ENCODE data around the gene EHD3.
A peak's percentile ranks its signal among the peaks of the same experiment; 100 is the strongest.

Gene EHD3

DNA sequence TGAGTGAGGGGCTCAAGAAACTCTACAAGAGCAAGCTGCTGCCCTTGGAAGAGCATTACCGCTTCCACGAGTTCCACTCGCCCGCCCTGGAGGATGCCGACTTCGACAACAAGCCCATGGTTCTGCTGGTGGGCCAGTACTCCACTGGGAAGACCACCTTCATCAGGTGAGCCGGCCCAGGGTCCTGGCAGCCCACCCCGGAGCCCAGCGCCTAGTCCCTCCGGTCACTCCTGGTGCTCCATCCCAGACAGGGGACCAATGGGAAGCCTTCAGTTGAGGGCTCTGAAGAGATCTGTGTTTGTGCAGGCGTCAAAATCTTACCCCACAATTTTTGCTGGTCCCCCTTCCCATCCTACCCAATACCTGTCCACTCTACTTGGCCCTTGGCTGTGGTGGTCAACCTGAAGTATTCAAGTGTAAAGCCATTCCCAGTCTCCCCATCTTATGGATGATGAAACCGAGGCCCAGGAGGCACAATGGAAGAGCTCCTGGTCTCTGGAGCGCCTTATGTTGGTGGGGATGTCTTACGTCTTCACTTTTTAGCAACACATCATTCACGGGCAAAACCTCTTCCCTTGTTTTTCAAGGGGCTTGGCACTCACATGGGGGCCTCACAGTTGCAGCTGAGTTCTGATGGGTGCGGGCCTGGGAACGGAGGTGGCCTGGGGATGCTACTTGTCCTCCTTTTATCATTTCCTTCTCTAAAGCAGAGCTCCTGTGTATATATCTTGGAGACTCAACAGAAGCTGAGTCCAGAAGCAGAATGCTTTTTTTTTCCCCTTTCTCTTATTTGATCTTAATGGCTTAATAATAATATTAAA is 941 bp downstream of the EHD3 start:
- Histone ChIP-seq H3K27ac (ENCODE audit: insufficient read depth, low read length, poor library complexity, severe bottlenecking) (no peak overlapping the region), H3K27me3 (replicated peaks; ENCODE audit: control insufficient read depth, insufficient read depth, low read length, poor library complexity, severe bottlenecking) (no peaks in the 10 kb centered on the region), H3K4me1 (ENCODE audit: control insufficient read depth, insufficient read depth, low read length, poor library complexity, severe bottlenecking) (peaks cover 5% of the 10 kb centered on the region), H3K4me3 (ENCODE audit: insufficient read depth, low read depth, low read length, poor library complexity, severe bottlenecking) (peak overlapping the region; percentile 80), H3K36me3 (ENCODE audit: control insufficient read depth, insufficient read depth, low read length) (no peaks in the 10 kb centered on the region), H3K9me3 (ENCODE audit: control insufficient read depth, low read length) (no peaks in the 10 kb centered on the region)
- no peak for DNase-seq

DNA sequence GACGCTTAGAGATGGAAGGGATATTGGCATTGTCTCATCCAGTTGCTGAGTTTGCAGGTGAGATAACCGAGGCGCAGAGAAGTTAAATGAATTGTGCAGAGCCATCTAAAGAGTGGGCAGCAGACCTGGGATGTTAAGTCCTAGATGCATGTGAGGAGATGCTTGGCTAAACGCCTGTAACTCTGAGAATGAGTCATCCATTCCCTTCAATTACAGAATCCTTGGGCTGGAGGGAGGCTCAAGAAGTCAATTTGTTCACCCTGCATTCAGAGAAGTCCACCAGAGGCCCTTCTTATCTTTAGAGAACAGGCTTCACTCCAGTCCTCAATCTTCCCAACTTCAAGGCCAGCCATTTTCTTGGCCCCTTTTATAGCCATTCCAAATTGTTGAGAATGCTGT is 1.6 kb downstream of the EHD3 start:
- Histone ChIP-seq H3K9me3 (ENCODE audit: control insufficient read depth, low read length) (no peaks in the 10 kb centered on the region), H3K27ac (ENCODE audit: insufficient read depth, low read length, poor library complexity, severe bottlenecking) (no peak overlapping the region), H3K36me3 (ENCODE audit: control insufficient read depth, insufficient read depth, low read length) (no peaks in the 10 kb centered on the region), H3K27me3 (replicated peaks; ENCODE audit: control insufficient read depth, insufficient read depth, low read length, poor library complexity, severe bottlenecking) (no peaks in the 10 kb centered on the region), H3K4me3 (ENCODE audit: insufficient read depth, low read depth, low read length, poor library complexity, severe bottlenecking) (no peak overlapping the region), H3K4me1 (ENCODE audit: control insufficient read depth, insufficient read depth, low read length, poor library complexity, severe bottlenecking) (peaks cover 5% of the 10 kb centered on the region)
- no peak for DNase-seq

DNA sequence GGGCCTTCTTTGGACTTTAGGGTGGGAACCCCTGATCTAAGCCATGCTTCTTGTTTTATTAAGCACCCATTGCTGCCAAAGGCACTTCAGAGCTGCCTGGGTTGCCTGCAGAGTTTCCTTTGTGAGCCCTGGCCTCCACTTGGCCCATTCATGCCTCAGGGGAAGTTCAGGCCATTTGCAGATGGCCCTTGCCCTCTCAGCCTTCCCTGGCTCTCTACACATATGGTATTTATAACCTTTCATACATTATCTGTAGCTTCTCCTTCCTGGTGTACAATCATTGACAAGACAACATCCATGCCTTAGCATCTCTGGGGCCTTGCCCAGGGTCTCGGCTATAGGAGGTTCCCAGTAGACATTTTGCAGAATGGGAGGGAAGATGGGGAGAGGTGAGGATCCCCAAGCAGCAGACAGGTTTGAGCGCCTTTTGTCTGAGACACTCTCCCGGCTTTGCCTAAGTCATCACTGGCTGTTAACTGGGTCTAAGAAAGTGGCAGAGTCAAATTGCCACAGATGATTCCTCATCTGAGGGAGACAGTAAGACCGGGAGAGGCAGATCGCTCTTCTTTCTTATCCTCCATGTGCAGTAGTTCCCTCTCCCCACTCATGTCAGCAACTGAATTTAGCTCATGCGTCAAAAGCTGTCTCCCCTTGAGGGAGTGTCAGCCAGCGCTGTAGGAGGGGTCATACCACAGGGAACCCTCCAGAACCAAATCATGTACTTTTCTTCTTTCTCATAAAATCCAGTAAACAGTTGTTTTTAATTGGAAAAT is 2.7 kb downstream of the EHD3 start:
- peaks cover 5% of the 10 kb centered on the region for H3K4me1 ChIP-seq (ENCODE audit: control insufficient read depth, insufficient read depth, low read length, poor library complexity, severe bottlenecking)
- H3K27me3 ChIP-seq (replicated peaks; ENCODE audit: control insufficient read depth, insufficient read depth, low read length, poor library complexity, severe bottlenecking), result no peaks in the 10 kb centered on the region
- no peak for DNase-seq
- no peaks in the 10 kb centered on the region for H3K9me3 ChIP-seq (ENCODE audit: control insufficient read depth, low read length)
- H3K27ac ChIP-seq (ENCODE audit: insufficient read depth, low read length, poor library complexity, severe bottlenecking), result no peak overlapping the region
- H3K4me3 ChIP-seq (ENCODE audit: insufficient read depth, low read depth, low read length, poor library complexity, severe bottlenecking), result no peak overlapping the region
- H3K36me3 ChIP-seq (ENCODE audit: control insufficient read depth, insufficient read depth, low read length), result no peaks in the 10 kb centered on the region

DNA sequence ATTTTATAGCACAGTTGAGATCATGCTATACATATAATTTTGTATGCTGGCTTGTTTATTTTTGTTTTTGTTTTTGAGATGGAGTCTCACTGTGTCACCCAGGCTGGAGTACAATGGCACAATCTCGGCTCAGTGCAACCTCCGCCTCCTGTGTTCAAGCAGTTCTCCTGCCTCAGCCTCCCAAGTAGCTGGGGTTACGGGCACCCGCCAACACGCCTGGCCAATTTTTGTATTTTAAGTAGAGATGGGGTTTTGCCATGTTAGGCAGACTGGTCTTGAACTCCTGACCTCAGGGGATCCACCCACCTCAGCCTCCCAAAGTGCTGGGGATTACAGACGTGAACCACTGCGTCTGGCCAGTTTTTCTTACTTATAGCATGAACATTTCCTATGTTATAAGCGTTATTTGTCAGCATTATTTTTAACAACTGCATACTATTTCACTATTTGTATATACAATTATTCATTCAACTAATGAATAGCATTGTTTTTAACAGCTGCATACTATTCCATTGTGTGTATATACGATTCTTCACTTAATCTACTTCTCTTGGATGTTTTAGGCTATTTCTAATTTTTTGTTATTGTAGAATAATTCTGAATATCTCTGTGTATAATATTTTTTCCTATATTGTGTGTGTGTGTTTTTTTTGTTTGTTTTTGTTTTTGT is 3.5 kb downstream of the EHD3 start:
- Histone ChIP-seq H3K27ac (ENCODE audit: insufficient read depth, low read length, poor library complexity, severe bottlenecking) (no peak overlapping the region), H3K4me1 (ENCODE audit: control insufficient read depth, insufficient read depth, low read length, poor library complexity, severe bottlenecking) (peaks cover 5% of the 10 kb centered on the region)

DNA sequence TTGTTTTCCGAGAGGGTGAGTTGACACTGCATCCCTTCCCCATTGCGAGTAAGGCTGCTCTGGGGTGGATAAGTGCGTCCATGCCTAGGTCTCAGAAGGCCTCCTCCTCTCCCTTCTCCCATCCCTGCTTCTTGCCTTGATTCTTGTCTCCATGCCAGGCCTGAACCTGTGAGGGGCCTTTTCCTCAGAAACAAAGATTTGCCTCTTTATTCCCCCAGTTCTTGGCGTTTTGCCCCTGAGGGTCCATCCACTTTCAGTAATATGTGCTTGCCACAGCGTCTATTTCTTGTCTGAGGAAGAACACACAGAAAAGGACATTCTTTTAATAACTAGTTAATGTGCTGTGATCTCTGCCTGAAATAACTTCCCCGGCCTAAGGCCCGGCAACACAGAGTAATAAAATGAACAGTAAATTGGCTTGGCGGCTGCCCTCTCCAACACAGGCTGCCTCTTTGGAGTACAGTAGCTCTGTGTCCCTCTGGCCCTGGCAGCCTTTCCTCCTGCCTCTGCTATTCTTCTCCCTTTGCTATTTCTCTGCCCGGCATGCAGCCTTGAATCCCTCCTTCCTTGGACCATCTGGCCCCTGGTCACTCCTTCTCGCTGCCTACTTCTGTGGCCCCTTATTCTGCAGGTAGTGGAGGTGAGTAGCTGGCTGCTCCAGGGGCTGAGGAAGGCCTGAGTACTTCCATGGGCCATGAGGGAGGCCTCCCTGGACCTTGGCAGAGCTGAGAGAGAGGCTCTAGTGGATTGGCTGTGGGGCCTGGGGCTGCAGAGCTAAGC is 4.4 kb downstream of the EHD3 start:
- no peaks in the 10 kb centered on the region for H3K27me3 ChIP-seq (replicated peaks; ENCODE audit: control insufficient read depth, insufficient read depth, low read length, poor library complexity, severe bottlenecking)
- no peak for DNase-seq
- no peak overlapping the region for H3K4me3 ChIP-seq (ENCODE audit: insufficient read depth, low read depth, low read length, poor library complexity, severe bottlenecking)
- H3K9me3 ChIP-seq (ENCODE audit: control insufficient read depth, low read length), result no peaks in the 10 kb centered on the region
- H3K27ac ChIP-seq (ENCODE audit: insufficient read depth, low read length, poor library complexity, severe bottlenecking), result no peak overlapping the region
- H3K36me3 ChIP-seq (ENCODE audit: control insufficient read depth, insufficient read depth, low read length), result no peaks in the 10 kb centered on the region
- H3K4me1 ChIP-seq (ENCODE audit: control insufficient read depth, insufficient read depth, low read length, poor library complexity, severe bottlenecking), result peaks cover 2% of the 10 kb centered on the region

More for the DNA sequence above, 3.5 kb downstream of the EHD3 start:
- no peak for DNase-seq
- H3K36me3 ChIP-seq (ENCODE audit: control insufficient read depth, insufficient read depth, low read length), result no peaks in the 10 kb centered on the region
- H3K9me3 ChIP-seq (ENCODE audit: control insufficient read depth, low read length), result no peaks in the 10 kb centered on the region
- no peak overlapping the region for H3K4me3 ChIP-seq (ENCODE audit: insufficient read depth, low read depth, low read length, poor library complexity, severe bottlenecking)
- no peaks in the 10 kb centered on the region for H3K27me3 ChIP-seq (replicated peaks; ENCODE audit: control insufficient read depth, insufficient read depth, low read length, poor library complexity, severe bottlenecking)

DNA sequence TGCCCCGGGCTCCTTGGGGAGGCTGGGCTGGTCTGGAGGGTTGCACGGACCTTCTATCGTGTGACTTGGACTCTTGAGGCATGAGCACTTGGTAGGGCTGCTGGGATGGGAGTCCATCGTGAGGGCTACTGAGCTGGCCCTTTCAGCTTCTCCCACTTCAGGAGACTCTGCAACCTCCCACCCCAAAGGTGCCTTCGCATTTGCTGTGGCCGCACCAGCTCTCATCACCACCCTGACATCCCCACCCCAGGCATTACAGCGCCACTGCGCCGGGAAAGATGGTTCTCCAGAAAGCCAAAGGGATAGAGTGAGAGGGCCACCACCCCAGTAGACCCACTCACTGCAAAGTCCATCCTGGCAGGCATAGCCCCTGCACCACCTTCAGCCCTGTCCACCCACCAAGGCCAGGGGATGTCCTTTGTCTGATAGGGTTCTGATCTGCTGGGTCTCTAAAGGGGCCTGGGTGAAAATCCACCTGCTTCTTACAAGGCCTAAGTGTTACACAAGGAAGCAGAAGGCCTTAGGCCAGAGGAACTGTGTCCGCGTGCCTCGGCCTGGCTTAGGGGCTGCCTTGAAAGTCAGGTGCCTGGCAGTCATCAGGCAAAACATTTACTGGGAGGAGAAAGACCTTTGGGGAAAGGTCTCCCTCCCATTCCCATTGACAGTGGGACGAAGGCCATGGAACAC is 5.1 kb downstream of the EHD3 start:
- no peaks in the 10 kb centered on the region for H3K9me3 ChIP-seq (ENCODE audit: control insufficient read depth, low read length)
- no peak overlapping the region for H3K27ac ChIP-seq (ENCODE audit: insufficient read depth, low read length, poor library complexity, severe bottlenecking)
- H3K27me3 ChIP-seq (replicated peaks; ENCODE audit: control insufficient read depth, insufficient read depth, low read length, poor library complexity, severe bottlenecking), result no peaks in the 10 kb centered on the region
- H3K4me1 ChIP-seq (ENCODE audit: control insufficient read depth, insufficient read depth, low read length, poor library complexity, severe bottlenecking), result no peaks in the 10 kb centered on the region
- H3K36me3 ChIP-seq (ENCODE audit: control insufficient read depth, insufficient read depth, low read length), result no peaks in the 10 kb centered on the region
- DNase-seq, result no peak
- no peak overlapping the region for H3K4me3 ChIP-seq (ENCODE audit: insufficient read depth, low read depth, low read length, poor library complexity, severe bottlenecking)

DNA sequence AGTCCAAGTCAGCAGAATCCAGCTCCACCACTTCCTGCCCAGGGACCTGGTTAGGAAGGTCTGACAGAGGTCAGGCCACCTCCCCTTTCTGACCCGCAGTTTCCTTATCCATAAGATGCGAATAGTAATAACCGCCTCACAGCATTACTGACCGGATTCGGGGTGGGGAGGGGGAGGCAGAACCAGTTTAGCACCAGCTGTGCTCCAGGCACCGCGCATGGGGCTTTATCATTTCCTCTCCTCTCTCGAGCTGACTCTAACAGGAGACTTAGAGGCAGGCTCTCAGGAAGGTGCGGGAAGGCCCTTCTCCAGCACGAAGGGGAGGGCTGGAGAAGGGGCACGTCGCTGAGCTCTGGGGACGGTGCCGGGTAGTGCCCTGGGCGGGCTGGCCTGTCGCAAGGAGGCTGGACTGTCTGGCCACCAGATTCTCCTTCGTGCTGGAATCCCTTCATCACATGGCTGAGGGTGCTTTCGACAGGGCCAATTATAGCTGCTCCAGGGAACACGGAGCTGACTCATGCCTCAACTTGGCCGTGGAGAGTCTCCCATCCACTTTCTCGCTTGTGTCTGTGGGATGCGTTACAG is 5.7 kb downstream of the EHD3 start:
- Histone ChIP-seq H3K27me3 (replicated peaks; ENCODE audit: control insufficient read depth, insufficient read depth, low read length, poor library complexity, severe bottlenecking) (no peaks in the 10 kb centered on the region), H3K4me1 (ENCODE audit: control insufficient read depth, insufficient read depth, low read length, poor library complexity, severe bottlenecking) (no peaks in the 10 kb centered on the region), H3K36me3 (ENCODE audit: control insufficient read depth, insufficient read depth, low read length) (no peaks in the 10 kb centered on the region), H3K9me3 (ENCODE audit: control insufficient read depth, low read length) (no peaks in the 10 kb centered on the region), H3K27ac (ENCODE audit: insufficient read depth, low read length, poor library complexity, severe bottlenecking) (no peak overlapping the region), H3K4me3 (ENCODE audit: insufficient read depth, low read depth, low read length, poor library complexity, severe bottlenecking) (no peak overlapping the region)
- DNase-seq, result no peak

DNA sequence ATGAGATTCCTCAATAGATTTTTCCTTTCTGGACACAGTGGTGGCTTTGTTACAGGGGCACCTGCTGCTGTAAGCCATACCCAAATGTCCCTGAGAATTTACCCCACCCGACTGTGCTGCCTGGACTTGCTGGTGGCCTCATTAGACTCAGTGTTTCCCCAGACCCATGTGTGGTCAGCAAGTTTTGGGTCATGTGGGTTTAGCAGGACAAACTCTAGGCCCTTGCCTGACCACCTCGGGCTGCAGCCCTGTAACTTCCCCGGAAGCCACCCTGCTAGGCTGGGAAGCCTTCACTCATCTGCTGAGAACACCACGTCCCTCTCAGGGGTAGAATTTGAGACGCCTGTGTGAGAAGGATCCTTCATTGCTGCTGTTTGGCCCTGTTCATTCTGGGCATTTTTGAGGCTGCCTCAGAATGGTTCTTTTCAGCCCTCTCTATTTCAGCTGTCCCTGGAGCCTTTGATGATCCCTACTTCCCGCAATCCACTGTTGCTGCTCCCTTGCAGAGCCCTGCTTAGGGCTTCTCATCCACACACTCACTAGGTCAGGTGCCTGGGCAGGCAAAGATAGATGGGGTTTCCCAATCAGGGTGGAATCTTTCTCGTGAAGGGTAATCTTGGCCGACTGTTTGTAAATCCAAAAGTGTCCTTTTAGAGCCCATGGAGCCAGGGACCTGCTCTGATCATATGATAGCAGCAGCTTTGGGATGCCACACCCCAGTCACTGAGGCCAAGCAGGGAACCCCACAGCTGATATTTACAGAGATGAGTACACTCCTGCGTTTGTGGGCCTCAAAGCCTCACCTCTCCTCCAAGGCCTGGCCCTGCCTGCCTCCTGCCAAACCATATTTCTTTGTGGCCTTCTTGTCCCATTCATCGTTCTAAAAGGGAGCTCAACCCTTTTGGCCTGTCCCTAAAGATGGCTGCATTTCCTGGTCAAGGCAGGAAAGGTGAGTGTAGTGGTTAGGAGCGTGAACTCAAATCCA is 6.7 kb downstream of the EHD3 start:
- Histone ChIP-seq H3K9me3 (ENCODE audit: control insufficient read depth, low read length) (no peaks in the 10 kb centered on the region), H3K4me3 (ENCODE audit: insufficient read depth, low read depth, low read length, poor library complexity, severe bottlenecking) (no peak overlapping the region), H3K27me3 (replicated peaks; ENCODE audit: control insufficient read depth, insufficient read depth, low read length, poor library complexity, severe bottlenecking) (no peaks in the 10 kb centered on the region), H3K27ac (ENCODE audit: insufficient read depth, low read length, poor library complexity, severe bottlenecking) (no peak overlapping the region), H3K4me1 (ENCODE audit: control insufficient read depth, insufficient read depth, low read length, poor library complexity, severe bottlenecking) (no peaks in the 10 kb centered on the region), H3K36me3 (ENCODE audit: control insufficient read depth, insufficient read depth, low read length) (no peaks in the 10 kb centered on the region)
- no peak for DNase-seq
